H9 (cell line): ENCODE data around the gene TOGARAM2. TPM values are rescaled to one million over a fixed set of nuclear protein-coding genes. Genes with fewer than 3 reads are reported as not detected.

ENCODE experiments used
- DNase-seq: peaks from one replicate; pipeline ENCODE4 v3.0.0-alpha.2; 2017
- H2AFZ ChIP-seq: one replicate; pipeline ENCODE4 v1.6.1; 2013; ENCODE audit warnings: mild to moderate bottlenecking, low read length, control low read depth, moderate library complexity
- H2AK5ac ChIP-seq: 2 replicates; pipeline ENCODE4 v1.6.1; 2013; ENCODE audit warnings: low read length, control low read depth, mixed read lengths; ENCODE audit not compliant: insufficient read length
- H2BK120ac ChIP-seq: one replicate; pipeline ENCODE4 v1.6.1; 2013; ENCODE audit warnings: low read depth, mild to moderate bottlenecking, low read length, control low read depth, inconsistent platforms; ENCODE audit not compliant: poor library complexity, severe bottlenecking
- H2BK12ac ChIP-seq: 2 replicates; pipeline ENCODE4 v1.6.1; 2013; ENCODE audit warnings: low read length, control low read depth, mixed read lengths, low read depth; ENCODE audit not compliant: insufficient read length
- H2BK15ac ChIP-seq: 2 replicates; pipeline ENCODE4 v1.6.1; 2013; ENCODE audit warnings: low read depth, low read length, control low read depth
- H2BK20ac ChIP-seq: one replicate; pipeline ENCODE4 v1.6.1; 2013; ENCODE audit warnings: low read depth, mild to moderate bottlenecking, low read length, control low read depth, inconsistent platforms; ENCODE audit not compliant: poor library complexity, severe bottlenecking
- H2BK5ac ChIP-seq: 2 replicates; pipeline ENCODE4 v1.6.1; 2013; ENCODE audit warnings: low read length, control low read depth, mixed read lengths; ENCODE audit not compliant: insufficient read length
- H3K14ac ChIP-seq: 2 replicates; pipeline ENCODE4 v1.6.1; 2013; ENCODE audit warnings: low read length, control low read depth; ENCODE audit not compliant: insufficient read depth
- H3K18ac ChIP-seq: 2 replicates; pipeline ENCODE4 v1.6.1; 2013; ENCODE audit warnings: low read depth, mild to moderate bottlenecking, mixed read lengths, low read length, control low read depth; ENCODE audit not compliant: insufficient read length
- H3K23ac ChIP-seq: 2 replicates; pipeline ENCODE4 v1.6.1; 2013; ENCODE audit warnings: low read length, control low read depth, mixed read lengths, low read depth; ENCODE audit not compliant: insufficient read length
- H3K23me2 ChIP-seq: 2 replicates; pipeline ENCODE4 v1.6.1; 2013; ENCODE audit warnings: low read depth, mild to moderate bottlenecking, mixed read lengths, low read length, control low read depth; ENCODE audit not compliant: insufficient read length, poor library complexity, severe bottlenecking
- H3K27ac ChIP-seq: 2 replicates; pipeline ENCODE4 v1.5.1; 2013; ENCODE audit warnings: low read length, control low read depth, mixed read lengths, low read depth; ENCODE audit not compliant: insufficient read length
- H3K27me3 ChIP-seq: 2 replicates; pipeline ENCODE4 v1.6.1; 2013; ENCODE audit warnings: low read length, control low read depth, inconsistent platforms; ENCODE audit not compliant: insufficient read depth
- H3K4ac ChIP-seq: 2 replicates; pipeline ENCODE4 v1.6.1; 2013; ENCODE audit warnings: low read depth, mild to moderate bottlenecking, control low read depth, inconsistent platforms, low read length, moderate library complexity
- H3K4me1 ChIP-seq: 2 replicates; pipeline ENCODE4 v1.6.1; 2013; ENCODE audit warnings: low read length, control low read depth, inconsistent platforms; ENCODE audit not compliant: insufficient read depth
- H3K4me2 ChIP-seq: 2 replicates; pipeline ENCODE4 v1.6.1; 2013; ENCODE audit warnings: low read length, control low read depth, mixed read lengths; ENCODE audit not compliant: insufficient read length, insufficient read depth
- H3K56ac ChIP-seq: 2 replicates; pipeline ENCODE4 v1.6.1; 2013; ENCODE audit warnings: low read depth, mild to moderate bottlenecking, mixed read lengths, low read length, control low read depth; ENCODE audit not compliant: insufficient read length
- H3K79me1 ChIP-seq: 2 replicates; pipeline ENCODE4 v1.6.1; 2013; ENCODE audit warnings: low read depth, mild to moderate bottlenecking, moderate library complexity, low read length, control low read depth, inconsistent platforms; ENCODE audit not compliant: insufficient read depth, poor library complexity, severe bottlenecking
- H3K79me2 ChIP-seq: 2 replicates; pipeline ENCODE4 v1.6.1; 2013; ENCODE audit warnings: low read length, control low read depth, inconsistent platforms; ENCODE audit not compliant: insufficient read depth
- H3K9ac ChIP-seq: 2 replicates; pipeline ENCODE4 v1.6.1; 2013; ENCODE audit warnings: low read length, control low read depth, mixed read lengths; ENCODE audit not compliant: insufficient read length; ENCODE audit errors: extremely low read depth
- H3K9me3 ChIP-seq: one replicate; pipeline ENCODE4 v1.6.1; 2013; ENCODE audit warnings: low read depth, low read length, inconsistent platforms; ENCODE audit not compliant: control insufficient read depth
- H3T11ph ChIP-seq: one replicate; pipeline ENCODE4 v1.6.1; 2013; ENCODE audit warnings: mild to moderate bottlenecking, low read length, control low read depth, inconsistent platforms
- H4K20me1 ChIP-seq: one replicate; pipeline ENCODE4 v1.6.1; 2013; ENCODE audit not compliant: control insufficient read depth, insufficient read length, insufficient read depth
- H4K5ac ChIP-seq: 2 replicates; pipeline ENCODE4 v1.6.1; 2013; ENCODE audit warnings: low read depth, mild to moderate bottlenecking, mixed read lengths, low read length, control low read depth; ENCODE audit not compliant: insufficient read length
- H4K8ac ChIP-seq: replicated peaks from 2 replicates; pipeline ENCODE4 v1.6.1; 2013; ENCODE audit warnings: low read length, control low read depth, mixed read lengths, low read depth; ENCODE audit not compliant: insufficient read length
- H4K91ac ChIP-seq: 2 replicates; pipeline ENCODE4 v1.6.1; 2013; ENCODE audit warnings: low read depth, mild to moderate bottlenecking, moderate library complexity, mixed read lengths, low read length, control low read depth; ENCODE audit not compliant: insufficient read length
- H3K27ac Mint-ChIP-seq, 3 experiments: 2 replicates in 2 of 3; 3 replicates in 1 of 3; pipeline ENCODE4 v1.8.0; 2020 to 2021; ENCODE audit warnings: mixed read lengths in 3 of 3, mild to moderate bottlenecking in 1 of 3, moderate library complexity in 1 of 3
- H3K27me3 Mint-ChIP-seq: 2 replicates; pipeline ENCODE4 v1.8.0; 2021; ENCODE audit warnings: low read depth, mild to moderate bottlenecking, moderate library complexity, mixed read lengths
- H3K36me3 Mint-ChIP-seq, 3 experiments: 2 replicates in 2 of 3; 3 replicates in 1 of 3; pipeline ENCODE4 v1.8.0; 2020 to 2021; ENCODE audit warnings: low read depth in 3 of 3, mixed read lengths in 3 of 3; ENCODE audit not compliant: insufficient read depth in 1 of 3
- H3K4me1 Mint-ChIP-seq, 2 experiments: 2 replicates each; pipeline ENCODE4 v1.8.0; 2020; ENCODE audit warnings: mixed read lengths in 2 of 2
- H3K4me3 Mint-ChIP-seq, 2 experiments: 2 replicates in 1 of 2; 3 replicates in 1 of 2; pipeline ENCODE4 v1.8.0; 2020 to 2021; ENCODE audit warnings: mild to moderate bottlenecking in 2 of 2, mixed read lengths in 2 of 2, moderate library complexity in 1 of 2
- H3K9me3 Mint-ChIP-seq, 2 experiments: 2 replicates in 1 of 2; 3 replicates in 1 of 2; pipeline ENCODE4 v1.8.0; 2020; ENCODE audit warnings: mild to moderate bottlenecking in 2 of 2, mixed read lengths in 2 of 2, moderate library complexity in 1 of 2
- WGBS: extraction: QIAGEN DNeasy Blood & Tissue Kit; methylation state at CpG from one replicate; pipeline ENCODE4 v1.1.7; 2013; ENCODE audit warnings: missing lambda C conversion rate, low lambda C conversion rate, mixed read lengths; ENCODE audit not compliant: insufficient read length; ENCODE audit errors: extremely low coverage; 5-methylcytosine and 5-hydroxymethylcytosine counted together
- total RNA-seq: library from RNA; stranded (reverse); gene quantifications from 2 replicates; pipeline ENCODE4 v1.2.1, GENCODE V29; 2021
- TF ChIP-seq, protein P1 (sequence below): fragments of 200-600 bp; sonication (generic); conservative IDR thresholded peaks from 3 replicates; pipeline ENCODE4 v1.8.0; 2021; ENCODE audit warnings: antibody characterized with exemption, mild to moderate bottlenecking

The TOGARAM2 gene
- total RNA-seq, 1 experiment from 2014 or later, result 0.83 TPM

DNA sequence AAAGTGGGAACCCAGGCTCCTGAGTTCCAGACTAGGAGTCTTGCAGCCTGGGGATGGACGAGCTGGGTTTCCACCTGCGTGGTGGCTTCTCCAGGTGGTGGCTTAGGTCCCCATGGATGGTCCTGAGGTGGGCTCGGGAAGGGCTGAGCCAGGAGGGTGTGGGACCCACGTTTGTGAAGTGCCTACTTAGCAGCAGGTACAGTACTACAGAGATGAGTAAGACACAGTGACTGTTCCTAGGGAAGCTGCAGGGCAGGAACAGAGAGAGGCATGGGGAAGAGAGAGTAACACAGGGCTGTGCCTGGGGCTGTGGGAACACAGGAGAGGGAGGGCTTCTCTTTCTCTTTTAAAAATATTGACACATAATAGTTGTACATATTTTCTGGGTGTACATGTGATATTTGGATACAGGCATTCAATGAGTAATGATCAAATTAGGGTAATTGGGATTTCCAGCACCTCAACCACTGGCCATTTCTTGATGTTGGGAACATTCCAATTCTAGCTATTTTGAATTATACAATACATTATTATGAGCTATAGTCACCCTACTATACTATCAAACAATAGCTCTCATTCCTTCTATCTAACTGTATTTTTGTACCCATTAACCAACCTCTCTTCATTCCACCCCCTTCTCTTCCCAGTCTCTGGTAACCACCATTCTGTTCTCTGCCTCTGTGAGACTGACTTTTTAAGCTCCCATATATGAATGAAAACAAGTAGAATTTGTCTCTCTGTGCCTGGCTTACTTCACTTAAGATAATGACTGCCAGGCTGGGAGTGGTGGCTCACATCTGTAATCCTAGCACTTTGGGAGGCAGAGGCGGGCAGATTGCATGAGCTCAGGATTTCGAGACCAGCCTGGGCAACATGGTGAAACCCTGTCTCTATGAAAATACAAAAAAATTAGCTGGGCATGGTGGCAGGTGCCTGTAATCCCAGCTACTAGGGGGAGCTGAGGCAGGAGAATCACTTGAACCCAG, 15.0 kb downstream of the TOGARAM2 start:
- DNase-seq, result no peak
- no peak overlapping the region for H3K4me2 ChIP-seq
- no peak overlapping the region for H4K8ac ChIP-seq
- Mint-ChIP-seq H3K4me1 (peaks cover 5 to 10% of the 10 kb centered on the region in 2 experiments), H3K4me3 (no peak overlapping the region), H3K9me3 (no peaks in the 10 kb centered on the region), H3K27ac (no peak overlapping the region; a peak in 1 of 7 replicates), H3K36me3 (no peaks in the 10 kb centered on the region), H3K27me3 (peaks cover 3% of the 10 kb centered on the region)
- no peak overlapping the region for H3K23ac ChIP-seq
- no peaks in the 10 kb centered on the region for H3K79me2 ChIP-seq
- no peak overlapping the region for H3K14ac ChIP-seq
- WGBS, result no CpG with 5 or more reads among the region's 6 CpGs
- no peak overlapping the region for H2AK5ac ChIP-seq
- no peak overlapping the region for H4K91ac ChIP-seq
- H3K27ac ChIP-seq, result no peak overlapping the region
- H2BK12ac ChIP-seq, result no peak overlapping the region
- no peak overlapping the region for H3T11ph ChIP-seq
- no peaks in the 10 kb centered on the region for H3K23me2 ChIP-seq
- no peak overlapping the region for H2BK20ac ChIP-seq
- H3K4ac ChIP-seq, result no peak overlapping the region
- H2AFZ ChIP-seq, result no peak overlapping the region
- H3K79me1 ChIP-seq, result no peaks in the 10 kb centered on the region
- no peaks in the 10 kb centered on the region for H3K9me3 ChIP-seq
- H3K18ac ChIP-seq, result no peak overlapping the region
- no peaks in the 10 kb centered on the region for H4K20me1 ChIP-seq
- H2BK5ac ChIP-seq, result no peak overlapping the region
- no peak overlapping the region for H4K5ac ChIP-seq
- peaks cover 2% of the 10 kb centered on the region; the same call in 1 of the 2 replicates for H3K27me3 ChIP-seq
- H3K9ac ChIP-seq, result no peak overlapping the region
- H3K56ac ChIP-seq, result no peak overlapping the region
- H2BK15ac ChIP-seq, result no peak overlapping the region
- H2BK120ac ChIP-seq, result no peak overlapping the region
- no peaks in the 10 kb centered on the region; the same call in 1 of the 2 replicates for H3K4me1 ChIP-seq
- TF ChIP-seq, protein P1, sequence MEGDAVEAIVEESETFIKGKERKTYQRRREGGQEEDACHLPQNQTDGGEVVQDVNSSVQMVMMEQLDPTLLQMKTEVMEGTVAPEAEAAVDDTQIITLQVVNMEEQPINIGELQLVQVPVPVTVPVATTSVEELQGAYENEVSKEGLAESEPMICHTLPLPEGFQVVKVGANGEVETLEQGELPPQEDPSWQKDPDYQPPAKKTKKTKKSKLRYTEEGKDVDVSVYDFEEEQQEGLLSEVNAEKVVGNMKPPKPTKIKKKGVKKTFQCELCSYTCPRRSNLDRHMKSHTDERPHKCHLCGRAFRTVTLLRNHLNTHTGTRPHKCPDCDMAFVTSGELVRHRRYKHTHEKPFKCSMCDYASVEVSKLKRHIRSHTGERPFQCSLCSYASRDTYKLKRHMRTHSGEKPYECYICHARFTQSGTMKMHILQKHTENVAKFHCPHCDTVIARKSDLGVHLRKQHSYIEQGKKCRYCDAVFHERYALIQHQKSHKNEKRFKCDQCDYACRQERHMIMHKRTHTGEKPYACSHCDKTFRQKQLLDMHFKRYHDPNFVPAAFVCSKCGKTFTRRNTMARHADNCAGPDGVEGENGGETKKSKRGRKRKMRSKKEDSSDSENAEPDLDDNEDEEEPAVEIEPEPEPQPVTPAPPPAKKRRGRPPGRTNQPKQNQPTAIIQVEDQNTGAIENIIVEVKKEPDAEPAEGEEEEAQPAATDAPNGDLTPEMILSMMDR, result no peak
